IMR-90 (cell line): ENCODE results near the gene PLXDC2. TPM values are rescaled to one million over a fixed set of nuclear protein-coding genes. Genes with fewer than 3 reads are reported as not detected.

Experiments
- ATAC-seq: fragments of 200-7000 bp; cut with Tn5 transposase; 2 replicates; pipeline ENCODE4 v1.9.1; 2020; ENCODE audit warnings: low read depth, mild to moderate bottlenecking, moderate library complexity
- BruUV-seq: library from RNA; stranded (reverse); fragments of 400-500 nt; replicated peaks from 2 replicates; lab custom pipeline; 2021; lab: Mats Ljungman, UMichigan
- CTCF ChIA-PET: fragments of 300-600 bp; formaldehyde crosslinking; extraction: SDS; loops from one replicate; lab custom pipeline; 2021; ENCODE audit warnings: antibody characterized with exemption; lab: Yijun Ruan, JAX
- POLR2A ChIA-PET: fragments of 300-600 bp; sonication (Branson Sonifier 250); formaldehyde crosslinking; loops from one replicate; lab custom pipeline; 2022; ENCODE audit warnings: antibody characterized with exemption; ENCODE audit not compliant: unreplicated experiment; lab: Charles Lee
- DNase-seq: peaks from one replicate; pipeline ENCODE4 v3.0.0; 2013
- H2AFZ ChIP-seq: replicated peaks from 2 replicates; pipeline ENCODE3; 2013; ENCODE audit warnings: low read length, mild to moderate bottlenecking; ENCODE audit not compliant: poor library complexity
- H2AK5ac ChIP-seq: 2 replicates; pipeline ENCODE4 v1.6.1; 2013; ENCODE audit warnings: low read depth, low read length, inconsistent platforms
- H2AK9ac ChIP-seq: replicated peaks from 2 replicates; pipeline ENCODE3; 2013; ENCODE audit warnings: mild to moderate bottlenecking, low read depth, low read length, moderate library complexity; ENCODE audit not compliant: poor library complexity
- H2BK120ac ChIP-seq: 2 replicates; pipeline ENCODE4 v1.6.1; 2013; ENCODE audit warnings: low read depth, low read length, inconsistent platforms
- H2BK15ac ChIP-seq: 3 replicates; pipeline ENCODE4 v1.6.1; 2013; ENCODE audit warnings: low read depth, low read length, inconsistent platforms
- H2BK20ac ChIP-seq: 2 replicates; pipeline ENCODE4 v1.6.1; 2013; ENCODE audit warnings: low read depth, mild to moderate bottlenecking, inconsistent platforms, low read length, moderate library complexity
- H2BK5ac ChIP-seq: 2 replicates; pipeline ENCODE4 v1.6.1; 2013; ENCODE audit warnings: mild to moderate bottlenecking, low read depth, low read length, inconsistent platforms; ENCODE audit not compliant: poor library complexity, severe bottlenecking
- H3K14ac ChIP-seq: replicated peaks from 2 replicates; pipeline ENCODE4 v1.6.1; 2013; ENCODE audit warnings: low read depth, low read length, inconsistent platforms
- H3K18ac ChIP-seq: 2 replicates; pipeline ENCODE4 v1.6.1; 2013; ENCODE audit warnings: low read depth, low read length, control low read depth
- H3K23ac ChIP-seq: 2 replicates; pipeline ENCODE4 v1.6.1; 2013; ENCODE audit warnings: low read depth, low read length, inconsistent platforms
- H3K27ac ChIP-seq: 2 replicates; pipeline ENCODE4 v1.5.1; 2013; ENCODE audit warnings: mild to moderate bottlenecking, control low read depth, low read length; ENCODE audit not compliant: insufficient read depth
- H3K27me3 ChIP-seq: 2 replicates; pipeline ENCODE4 v1.6.1; 2013; ENCODE audit warnings: low read length; ENCODE audit not compliant: control insufficient read depth, insufficient read depth
- H3K36me3 ChIP-seq: 2 replicates; pipeline ENCODE4 v1.6.1; 2013; ENCODE audit warnings: low read length, mixed read lengths; ENCODE audit not compliant: control insufficient read depth, insufficient read depth
- H3K4ac ChIP-seq: 2 replicates; pipeline ENCODE4 v1.6.1; 2013; ENCODE audit warnings: low read depth, low read length, inconsistent platforms
- H3K4me1 ChIP-seq: 2 replicates; pipeline ENCODE4 v1.6.1; 2013; ENCODE audit warnings: low read length, mixed read lengths; ENCODE audit not compliant: control insufficient read depth, insufficient read depth
- H3K4me2 ChIP-seq: 2 replicates; pipeline ENCODE4 v1.6.1; 2013; ENCODE audit warnings: low read depth, mild to moderate bottlenecking, control low read depth, low read length, moderate library complexity
- H3K4me3 ChIP-seq: 2 replicates; pipeline ENCODE4 v1.5.1; 2013; ENCODE audit warnings: low read depth, mild to moderate bottlenecking, control low read depth, low read length, moderate library complexity; ENCODE audit not compliant: insufficient read depth
- H3K56ac ChIP-seq: 2 replicates; pipeline ENCODE4 v1.6.1; 2013; ENCODE audit warnings: low read length, inconsistent platforms; ENCODE audit not compliant: insufficient read depth; ENCODE audit errors: extremely low read depth
- H3K79me1 ChIP-seq, 2 experiments: 2 replicates each; pipeline ENCODE4 v1.6.1; 2013; ENCODE audit warnings: low read length in 2 of 2, inconsistent platforms in 1 of 2, low read depth in 1 of 2
- H3K9ac ChIP-seq: 2 replicates; pipeline ENCODE4 v1.6.1; 2013; ENCODE audit warnings: low read depth, low read length, control low read depth
- H3K9me1 ChIP-seq: 2 replicates; pipeline ENCODE4 v1.6.1; 2013; ENCODE audit warnings: low read length, inconsistent platforms; ENCODE audit not compliant: insufficient read depth
- H3K9me3 ChIP-seq: 2 replicates; pipeline ENCODE4 v1.6.1; 2013; ENCODE audit warnings: low read length; ENCODE audit not compliant: control insufficient read depth, insufficient read depth
- H4K20me1 ChIP-seq: 2 replicates; pipeline ENCODE4 v1.6.1; 2013; ENCODE audit warnings: low read length, inconsistent platforms; ENCODE audit not compliant: insufficient read depth
- H4K5ac ChIP-seq: 2 replicates; pipeline ENCODE4 v1.6.1; 2013; ENCODE audit warnings: mild to moderate bottlenecking, low read depth, low read length, control low read depth
- H4K8ac ChIP-seq, 2 experiments: 2 replicates each; pipeline ENCODE4 v1.6.1; 2013; ENCODE audit warnings: low read depth in 2 of 2, low read length in 2 of 2, control low read depth in 1 of 2, inconsistent platforms in 1 of 2
- H4K91ac ChIP-seq: 2 replicates; pipeline ENCODE4 v1.6.1; 2013; ENCODE audit warnings: low read depth, low read length, inconsistent platforms; ENCODE audit not compliant: insufficient read depth
- BHLHE40 ChIP-seq: fragments of 150-350 bp; IDR thresholded peaks from 2 replicates; pipeline ENCODE4 v1.6.1; 2016; ENCODE audit warnings: mild to moderate bottlenecking, low read depth, low read length
- ELK1 ChIP-seq: fragments of 150-350 bp; IDR thresholded peaks from 2 replicates; pipeline ENCODE4 v1.6.1; 2016; ENCODE audit warnings: low read depth, mild to moderate bottlenecking, low read length, moderate library complexity, borderline replicate concordance
- WGBS, 2 experiments: methylation state at CpG; one replicate each; pipeline versions ENCODE4 v1.1.5 to v1.1.7; 2013; ENCODE audit warnings: missing lambda C conversion rate in 2 of 2; ENCODE audit not compliant: insufficient read length in 1 of 2; ENCODE audit errors: extremely low coverage in 2 of 2; 5-methylcytosine and 5-hydroxymethylcytosine counted together
- dilution Hi-C: fragments of 300-500 bp; cut with HindIII; formaldehyde crosslinking; loops from one replicate; pipeline ENCODE4 v1.14.3; 2018; ENCODE audit warnings: low sequenced_read_pairs; ENCODE audit not compliant: unreplicated experiment
- in situ Hi-C: fragments of 300-500 bp; cut with MboI; formaldehyde crosslinking; loops from 3 replicates; pipeline ENCODE4 v1.14.3; 2019; ENCODE audit warnings: low sequenced_read_pairs, inconsistent platforms, mixed read lengths
- intact Hi-C: fragments of 100-400 bp; cut with micrococcal nuclease; formaldehyde crosslinking; loops from 2 replicates; pipeline ENCODE4 v1.10.0; 2022
- polyA plus RNA-seq, 3 experiments: library from polyadenylated mRNA; depleted of rRNA; stranded (reverse); fragments of >200 nt; gene quantifications; 2 replicates each; pipeline ENCODE4 v1.2.3, GENCODE V29; 2012; ENCODE audit warnings: low replicate concordance in 1 of 3
- total RNA-seq: library from RNA; depleted of rRNA; stranded (reverse); fragments of >200 nt; gene quantifications from 2 replicates; pipeline ENCODE4 v1.2.3, GENCODE V29; 2012

The PLXDC2 gene
- total and polyA plus RNA-seq, 2 of the 4 experiments (the other 2 are of a cell fraction), result 3.2 to 6.1 TPM

GRCh38 chr10:19930936-19931893 lies 115.0 kb downstream of the PLXDC2 start (continued):
- no peak for TF ChIP-seq ELK1

GRCh38 chr10:19931894-19932590 lies 115.8 kb downstream of the PLXDC2 start:
- Histone ChIP-seq H3K9me3 (no peaks in the 10 kb centered on the region), H3K9me1 (peaks cover 4% of the 10 kb centered on the region; the same call in 1 of the 2 replicates), H2BK20ac (no peak overlapping the region), H4K91ac (no peak overlapping the region), H3K4me2 (no peak overlapping the region), H3K27ac (no peak overlapping the region), H3K14ac (no peak overlapping the region), H3K27me3 (no peaks in the 10 kb centered on the region), H3K79me1 (no peaks in the 10 kb centered on the region), H4K5ac (no peak overlapping the region), H2BK120ac (no peak overlapping the region), H3K9ac (no peak overlapping the region), H3K23ac (no peak overlapping the region), H2AK9ac (no peak overlapping the region), H3K56ac (no peak overlapping the region), H3K18ac (no peak overlapping the region), H3K4ac (no peak overlapping the region), H3K4me3 (no peak overlapping the region), H4K20me1 (no peaks in the 10 kb centered on the region), H3K4me1 (peaks cover 5% of the 10 kb centered on the region; the same call in 1 of the 2 replicates), H2AFZ (no peak overlapping the region), H2BK15ac (no peak overlapping the region), H4K8ac (no peak overlapping the region), H2AK5ac (no peak overlapping the region), H3K36me3 (no peaks in the 10 kb centered on the region), H2BK5ac (no peak overlapping the region)
- POLR2A ChIA-PET, result no interaction called here
- dilution Hi-C loops (no loop called here), in situ Hi-C loops (no loop called here), intact Hi-C loops (no loop called here)
- DNase-seq (no peak), ATAC-seq (peak; percentile 27)
- CTCF ChIA-PET, result interaction anchor here (0.5 kb wide), 1 partner anchor 1249 kb away, joined by 4 read pairs; no protein-coding TSS in a partner anchor
- TF ChIP-seq BHLHE40, result no peak
- no TSS peak for BruUV-seq
- WGBS, 2 experiments, result no CpG with 5 or more reads among the region's 4 CpGs
